ENCODE measurements around the gene MASP2. TPM values are rescaled to one million over a fixed set of nuclear protein-coding genes. Genes with fewer than 3 reads are reported as not detected.
A peak's percentile ranks its signal among the peaks of the same experiment; 100 is the strongest.

The MASP2 gene
- total and polyA plus RNA-seq, 9 of the 15 experiments (the other 6 are each of a cell fraction or from before 2014, with no cell fraction given), result 0.01 to 0.23 (median 0.06) TPM; not detected in 3

DNA sequence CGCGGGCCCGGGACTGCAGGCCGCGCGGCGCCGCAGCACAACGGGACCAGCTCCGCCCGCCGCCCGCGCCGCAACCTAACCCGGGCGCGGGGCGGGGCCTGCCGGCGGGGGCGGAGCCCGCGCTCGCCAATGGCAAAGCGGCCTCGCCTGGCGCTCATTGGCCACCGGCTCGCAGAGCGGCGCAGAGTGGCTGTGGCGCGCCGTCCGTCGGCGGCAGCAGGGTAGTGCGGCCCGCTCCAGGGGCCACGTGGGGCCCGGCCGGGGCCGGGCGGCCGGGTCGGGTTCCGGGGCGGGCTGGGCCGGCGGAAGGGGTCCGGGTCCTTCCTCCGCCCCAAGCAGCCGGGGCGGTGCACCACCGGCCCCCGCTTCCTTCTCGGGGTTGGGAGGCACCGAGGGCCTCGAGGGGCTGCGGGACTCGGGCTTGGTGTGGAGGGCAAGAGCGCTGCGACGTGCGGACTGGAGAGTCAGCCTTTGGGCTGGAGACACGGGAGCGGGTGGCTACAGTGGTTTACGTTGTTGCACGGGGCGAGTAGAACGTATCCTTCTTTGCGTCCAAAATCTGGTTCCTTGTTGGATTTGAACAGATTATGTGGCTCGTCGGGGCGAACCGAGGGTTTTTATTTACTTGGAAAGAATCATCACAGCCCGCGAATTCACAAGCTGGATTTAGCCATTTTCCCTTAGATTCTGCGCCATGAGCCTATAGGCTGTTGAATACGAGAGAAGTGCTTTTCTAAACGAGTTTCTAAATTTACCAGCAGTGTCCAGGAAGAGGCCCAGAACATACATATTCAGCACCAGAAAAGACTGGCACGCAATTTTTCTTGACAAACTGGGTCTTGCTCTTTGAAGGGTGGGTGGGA lies 13.2 kb upstream of the MASP2 start, which contains the start of gene SRM (continued):
- TF ChIP-seq ZNF395 (CRISPR knock-in tag; IDR thresholded peaks at IDR 0.05), result peak; percentile 98
- TF ChIP-seq GABPB1 (CRISPR knock-in tag; IDR thresholded peaks at IDR 0.05), result no peak
- peak; percentile 33; the same call in 1 of the 2 replicates for TF ChIP-seq ZNF511 (CRISPR knock-in tag; IDR thresholded peaks at IDR 0.05)
- 0 out of 2 replicates have a peak, but pooled peaks have one; percentile 7 for TF ChIP-seq CAMTA2 (CRISPR knock-in tag; conservative IDR thresholded peaks at IDR 0.05)
- TF ChIP-seq CBX1 (IDR thresholded peaks at IDR 0.05; ENCODE audit: low read depth), result no peak
- no peak for TF ChIP-seq CEBPZ (IDR thresholded peaks at IDR 0.05; ENCODE audit: borderline replicate concordance, low read depth, low read length)
- TF ChIP-seq RNF2 (IDR thresholded peaks at IDR 0.05), result no peak
- no peak for TF ChIP-seq ARHGAP35 (IDR thresholded peaks at IDR 0.05; ENCODE audit: partially characterized antibody)
- TF ChIP-seq JUNB (CRISPR knock-in tag; conservative IDR thresholded peaks at IDR 0.05), result no peak
- TF ChIP-seq ZNF785 (CRISPR knock-in tag; IDR thresholded peaks at IDR 0.05), result no peak
- no peak for TF ChIP-seq TEAD1 (CRISPR knock-in tag; IDR thresholded peaks at IDR 0.05)
- TF ChIP-seq, protein P1, sequence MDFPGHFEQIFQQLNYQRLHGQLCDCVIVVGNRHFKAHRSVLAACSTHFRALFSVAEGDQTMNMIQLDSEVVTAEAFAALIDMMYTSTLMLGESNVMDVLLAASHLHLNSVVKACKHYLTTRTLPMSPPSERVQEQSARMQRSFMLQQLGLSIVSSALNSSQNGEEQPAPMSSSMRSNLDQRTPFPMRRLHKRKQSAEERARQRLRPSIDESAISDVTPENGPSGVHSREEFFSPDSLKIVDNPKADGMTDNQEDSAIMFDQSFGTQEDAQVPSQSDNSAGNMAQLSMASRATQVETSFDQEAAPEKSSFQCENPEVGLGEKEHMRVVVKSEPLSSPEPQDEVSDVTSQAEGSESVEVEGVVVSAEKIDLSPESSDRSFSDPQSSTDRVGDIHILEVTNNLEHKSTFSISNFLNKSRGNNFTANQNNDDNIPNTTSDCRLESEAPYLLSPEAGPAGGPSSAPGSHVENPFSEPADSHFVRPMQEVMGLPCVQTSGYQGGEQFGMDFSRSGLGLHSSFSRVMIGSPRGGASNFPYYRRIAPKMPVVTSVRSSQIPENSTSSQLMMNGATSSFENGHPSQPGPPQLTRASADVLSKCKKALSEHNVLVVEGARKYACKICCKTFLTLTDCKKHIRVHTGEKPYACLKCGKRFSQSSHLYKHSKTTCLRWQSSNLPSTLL (IDR thresholded peaks at IDR 0.05), result no peak
- TF ChIP-seq MEF2A (IDR thresholded peaks at IDR 0.05; ENCODE audit: control insufficient read depth, low read depth, low read length), result no peak
- TF ChIP-seq HDAC3 (IDR thresholded peaks at IDR 0.05; ENCODE audit: borderline replicate concordance, partially characterized antibody), result no peak
- TF ChIP-seq, protein P2, sequence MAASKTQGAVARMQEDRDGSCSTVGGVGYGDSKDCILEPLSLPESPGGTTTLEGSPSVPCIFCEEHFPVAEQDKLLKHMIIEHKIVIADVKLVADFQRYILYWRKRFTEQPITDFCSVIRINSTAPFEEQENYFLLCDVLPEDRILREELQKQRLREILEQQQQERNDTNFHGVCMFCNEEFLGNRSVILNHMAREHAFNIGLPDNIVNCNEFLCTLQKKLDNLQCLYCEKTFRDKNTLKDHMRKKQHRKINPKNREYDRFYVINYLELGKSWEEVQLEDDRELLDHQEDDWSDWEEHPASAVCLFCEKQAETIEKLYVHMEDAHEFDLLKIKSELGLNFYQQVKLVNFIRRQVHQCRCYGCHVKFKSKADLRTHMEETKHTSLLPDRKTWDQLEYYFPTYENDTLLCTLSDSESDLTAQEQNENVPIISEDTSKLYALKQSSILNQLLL (CRISPR knock-in tag; IDR thresholded peaks at IDR 0.05; ENCODE audit: borderline replicate concordance), result no peak
- TF ChIP-seq, protein P3, sequence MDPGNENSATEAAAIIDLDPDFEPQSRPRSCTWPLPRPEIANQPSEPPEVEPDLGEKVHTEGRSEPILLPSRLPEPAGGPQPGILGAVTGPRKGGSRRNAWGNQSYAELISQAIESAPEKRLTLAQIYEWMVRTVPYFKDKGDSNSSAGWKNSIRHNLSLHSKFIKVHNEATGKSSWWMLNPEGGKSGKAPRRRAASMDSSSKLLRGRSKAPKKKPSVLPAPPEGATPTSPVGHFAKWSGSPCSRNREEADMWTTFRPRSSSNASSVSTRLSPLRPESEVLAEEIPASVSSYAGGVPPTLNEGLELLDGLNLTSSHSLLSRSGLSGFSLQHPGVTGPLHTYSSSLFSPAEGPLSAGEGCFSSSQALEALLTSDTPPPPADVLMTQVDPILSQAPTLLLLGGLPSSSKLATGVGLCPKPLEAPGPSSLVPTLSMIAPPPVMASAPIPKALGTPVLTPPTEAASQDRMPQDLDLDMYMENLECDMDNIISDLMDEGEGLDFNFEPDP (CRISPR knock-in tag; IDR thresholded peaks at IDR 0.05), result no peak
- TF ChIP-seq CBX5 (IDR thresholded peaks at IDR 0.05; ENCODE audit: borderline replicate concordance, low read depth), result no peak
